Esophagus muscularis mucosa (tissue), 4 donors: ENCODE data around the gene RNF126.

Source experiments
- EP300 ChIP-seq: sonication (generic); formaldehyde crosslinking; IDR thresholded peaks from one replicate; pipeline ENCODE4 v1.6.1; 2017; ENCODE audit warnings: antibody characterized with exemption
- POLR2A ChIP-seq: fragments of 450-650 bp; IDR thresholded peaks from one replicate; pipeline ENCODE4 v1.6.1; 2017; ENCODE audit warnings: antibody characterized with exemption, moderate library complexity, mild to moderate bottlenecking, low read depth
- POLR2AphosphoS5 ChIP-seq, 2 donors: sonication (generic); formaldehyde crosslinking; IDR thresholded peaks; one replicate each; pipeline ENCODE4 v1.6.1; 2017; ENCODE audit warnings: antibody characterized with exemption in 2 of 2
- TF ChIP-seq, protein P1 (sequence below), 3 experiments: fragments of 200-600 bp in 2 of 3; fragments of 450-650 bp in 1 of 3; sonication (generic) in 2 of 3; IDR thresholded peaks; one replicate each; pipeline ENCODE4 v1.5.1; 2017 to 2019; ENCODE audit warnings: antibody characterized with exemption in 3 of 3, mild to moderate bottlenecking in 2 of 3, moderate library complexity in 1 of 3

DNA sequence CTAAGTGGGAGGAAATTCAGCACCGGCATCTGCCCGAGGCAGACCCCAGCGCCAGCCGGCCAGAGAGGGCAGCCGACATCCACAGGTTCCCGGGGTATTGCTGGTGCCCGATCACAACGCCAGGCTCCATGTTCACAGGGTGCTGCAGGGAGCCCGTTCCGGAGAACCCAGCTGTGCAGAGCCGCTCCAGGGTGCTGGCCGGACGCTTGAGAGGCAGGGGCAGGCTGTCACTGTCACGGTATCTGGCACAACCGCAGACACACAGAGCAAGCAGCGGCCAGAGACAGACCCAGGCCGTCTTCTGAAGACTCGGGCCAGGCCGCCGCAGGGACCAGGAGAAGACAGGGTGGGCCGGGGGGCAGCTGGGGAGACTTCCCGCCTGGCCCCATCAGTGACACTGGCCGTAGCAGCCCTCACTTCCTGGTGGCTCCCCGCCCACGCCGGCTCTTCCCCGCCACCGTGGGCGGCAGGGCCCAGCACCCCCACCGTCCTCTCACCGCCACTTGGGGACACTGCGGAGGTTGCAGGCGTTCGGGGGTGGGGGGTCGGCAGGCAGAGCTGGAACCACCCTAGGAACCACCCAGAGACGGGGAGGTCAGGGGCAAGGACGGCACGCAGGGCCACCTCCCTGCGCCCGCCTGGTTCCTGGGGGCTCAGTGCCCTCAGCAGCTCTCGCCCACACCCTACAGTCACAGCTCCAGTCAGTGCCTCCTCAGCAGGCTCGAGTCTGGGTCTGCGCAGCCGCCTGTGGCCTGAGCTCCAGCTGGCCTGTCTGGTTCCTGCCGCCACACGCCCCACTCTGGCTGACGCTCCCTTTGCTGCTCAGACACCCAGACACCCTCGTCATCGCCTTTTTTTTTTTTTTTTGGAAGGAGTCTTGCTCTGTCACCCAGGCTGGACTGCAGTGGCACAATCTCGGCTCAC, 3.8 kb downstream of the RNF126 start:
- TF ChIP-seq, protein P1, sequence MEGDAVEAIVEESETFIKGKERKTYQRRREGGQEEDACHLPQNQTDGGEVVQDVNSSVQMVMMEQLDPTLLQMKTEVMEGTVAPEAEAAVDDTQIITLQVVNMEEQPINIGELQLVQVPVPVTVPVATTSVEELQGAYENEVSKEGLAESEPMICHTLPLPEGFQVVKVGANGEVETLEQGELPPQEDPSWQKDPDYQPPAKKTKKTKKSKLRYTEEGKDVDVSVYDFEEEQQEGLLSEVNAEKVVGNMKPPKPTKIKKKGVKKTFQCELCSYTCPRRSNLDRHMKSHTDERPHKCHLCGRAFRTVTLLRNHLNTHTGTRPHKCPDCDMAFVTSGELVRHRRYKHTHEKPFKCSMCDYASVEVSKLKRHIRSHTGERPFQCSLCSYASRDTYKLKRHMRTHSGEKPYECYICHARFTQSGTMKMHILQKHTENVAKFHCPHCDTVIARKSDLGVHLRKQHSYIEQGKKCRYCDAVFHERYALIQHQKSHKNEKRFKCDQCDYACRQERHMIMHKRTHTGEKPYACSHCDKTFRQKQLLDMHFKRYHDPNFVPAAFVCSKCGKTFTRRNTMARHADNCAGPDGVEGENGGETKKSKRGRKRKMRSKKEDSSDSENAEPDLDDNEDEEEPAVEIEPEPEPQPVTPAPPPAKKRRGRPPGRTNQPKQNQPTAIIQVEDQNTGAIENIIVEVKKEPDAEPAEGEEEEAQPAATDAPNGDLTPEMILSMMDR (IDR thresholded peaks at IDR 0.05) = no peak
- TF ChIP-seq POLR2A (no peak), POLR2AphosphoS5 (IDR thresholded peaks at IDR 0.05) (no peak), EP300 (no peak)
